Ishikawa (cell line): Measurements from ENCODE around the gene CCT2.

Experiments used
- CEBPB ChIP-seq: IDR thresholded peaks from 2 replicates; pipeline ENCODE4 v1.6.1; 2012
- CREB1 ChIP-seq: IDR thresholded peaks from 2 replicates; pipeline ENCODE4 v1.6.1; 2012; ENCODE audit warnings: low read depth
- EGR1 ChIP-seq: IDR thresholded peaks from 2 replicates; pipeline ENCODE4 v1.6.1; 2012
- EP300 ChIP-seq: IDR thresholded peaks from 2 replicates; pipeline ENCODE4 v1.6.1; 2012; ENCODE audit warnings: borderline replicate concordance
- FOXM1 ChIP-seq: IDR thresholded peaks from 2 replicates; pipeline ENCODE4 v1.6.1; 2012; ENCODE audit warnings: low read depth, borderline replicate concordance
- NFIC ChIP-seq: IDR thresholded peaks from 2 replicates; pipeline ENCODE4 v1.6.1; 2012
- RAD21 ChIP-seq: IDR thresholded peaks from 2 replicates; pipeline ENCODE4 v1.6.1; 2012; ENCODE audit warnings: low read depth
- TAF1 ChIP-seq: IDR thresholded peaks from 2 replicates; pipeline ENCODE4 v1.6.1; 2012; ENCODE audit warnings: low read depth, mild to moderate bottlenecking
- TCF12 ChIP-seq: IDR thresholded peaks from 2 replicates; pipeline ENCODE4 v1.6.1; 2012; ENCODE audit warnings: low read depth
- TEAD4 ChIP-seq: IDR thresholded peaks from 2 replicates; pipeline ENCODE4 v1.6.1; 2012
- YY1 ChIP-seq: IDR thresholded peaks from 2 replicates; pipeline ENCODE4 v1.6.1; 2012; ENCODE audit warnings: low read depth
- ZBTB7A ChIP-seq: IDR thresholded peaks from 2 replicates; pipeline ENCODE4 v1.6.1; 2012; ENCODE audit warnings: low read depth
- TF ChIP-seq, protein P1 (sequence below): IDR thresholded peaks from 2 replicates; pipeline ENCODE4 v1.6.1; 2012
- TF ChIP-seq, protein P2 (sequence below): IDR thresholded peaks from 2 replicates; pipeline ENCODE4 v1.6.1; 2012; ENCODE audit warnings: low read depth, mild to moderate bottlenecking
- TF ChIP-seq, protein P3 (sequence below): IDR thresholded peaks from 2 replicates; pipeline ENCODE4 v1.6.1; 2012

Gene CCT2

DNA sequence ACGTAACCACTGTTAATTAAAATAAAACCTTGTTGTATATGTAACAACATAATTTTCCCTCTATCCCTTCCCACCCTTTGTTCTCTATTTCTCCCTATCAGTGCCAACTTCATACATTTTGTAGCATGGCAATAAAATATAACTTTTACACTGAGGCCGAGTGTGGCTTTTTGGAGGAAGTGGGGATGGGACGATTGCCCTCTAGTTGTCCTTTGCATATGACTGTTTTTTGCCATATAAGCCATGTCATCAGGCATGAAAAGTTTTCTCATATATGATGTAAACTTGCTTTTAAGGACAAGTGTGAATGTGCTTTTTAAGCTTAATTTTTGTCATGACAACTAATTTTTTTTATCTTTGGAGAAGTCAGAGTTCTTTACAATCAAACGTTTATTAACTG lies 6.2 kb upstream of the CCT2 start:
- TF ChIP-seq, protein P1, sequence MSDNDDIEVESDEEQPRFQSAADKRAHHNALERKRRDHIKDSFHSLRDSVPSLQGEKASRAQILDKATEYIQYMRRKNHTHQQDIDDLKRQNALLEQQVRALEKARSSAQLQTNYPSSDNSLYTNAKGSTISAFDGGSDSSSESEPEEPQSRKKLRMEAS, result no peak
- TF ChIP-seq CEBPB, result no peak
- no peak for TF ChIP-seq EGR1
- TF ChIP-seq CREB1, result no peak
- TF ChIP-seq, protein P2, sequence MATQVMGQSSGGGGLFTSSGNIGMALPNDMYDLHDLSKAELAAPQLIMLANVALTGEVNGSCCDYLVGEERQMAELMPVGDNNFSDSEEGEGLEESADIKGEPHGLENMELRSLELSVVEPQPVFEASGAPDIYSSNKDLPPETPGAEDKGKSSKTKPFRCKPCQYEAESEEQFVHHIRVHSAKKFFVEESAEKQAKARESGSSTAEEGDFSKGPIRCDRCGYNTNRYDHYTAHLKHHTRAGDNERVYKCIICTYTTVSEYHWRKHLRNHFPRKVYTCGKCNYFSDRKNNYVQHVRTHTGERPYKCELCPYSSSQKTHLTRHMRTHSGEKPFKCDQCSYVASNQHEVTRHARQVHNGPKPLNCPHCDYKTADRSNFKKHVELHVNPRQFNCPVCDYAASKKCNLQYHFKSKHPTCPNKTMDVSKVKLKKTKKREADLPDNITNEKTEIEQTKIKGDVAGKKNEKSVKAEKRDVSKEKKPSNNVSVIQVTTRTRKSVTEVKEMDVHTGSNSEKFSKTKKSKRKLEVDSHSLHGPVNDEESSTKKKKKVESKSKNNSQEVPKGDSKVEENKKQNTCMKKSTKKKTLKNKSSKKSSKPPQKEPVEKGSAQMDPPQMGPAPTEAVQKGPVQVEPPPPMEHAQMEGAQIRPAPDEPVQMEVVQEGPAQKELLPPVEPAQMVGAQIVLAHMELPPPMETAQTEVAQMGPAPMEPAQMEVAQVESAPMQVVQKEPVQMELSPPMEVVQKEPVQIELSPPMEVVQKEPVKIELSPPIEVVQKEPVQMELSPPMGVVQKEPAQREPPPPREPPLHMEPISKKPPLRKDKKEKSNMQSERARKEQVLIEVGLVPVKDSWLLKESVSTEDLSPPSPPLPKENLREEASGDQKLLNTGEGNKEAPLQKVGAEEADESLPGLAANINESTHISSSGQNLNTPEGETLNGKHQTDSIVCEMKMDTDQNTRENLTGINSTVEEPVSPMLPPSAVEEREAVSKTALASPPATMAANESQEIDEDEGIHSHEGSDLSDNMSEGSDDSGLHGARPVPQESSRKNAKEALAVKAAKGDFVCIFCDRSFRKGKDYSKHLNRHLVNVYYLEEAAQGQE, result no peak
- no peak for TF ChIP-seq YY1
- no peak for TF ChIP-seq RAD21
- no peak for TF ChIP-seq TEAD4
- TF ChIP-seq ZBTB7A, result no peak
- no peak for TF ChIP-seq TAF1
- TF ChIP-seq, protein P3, sequence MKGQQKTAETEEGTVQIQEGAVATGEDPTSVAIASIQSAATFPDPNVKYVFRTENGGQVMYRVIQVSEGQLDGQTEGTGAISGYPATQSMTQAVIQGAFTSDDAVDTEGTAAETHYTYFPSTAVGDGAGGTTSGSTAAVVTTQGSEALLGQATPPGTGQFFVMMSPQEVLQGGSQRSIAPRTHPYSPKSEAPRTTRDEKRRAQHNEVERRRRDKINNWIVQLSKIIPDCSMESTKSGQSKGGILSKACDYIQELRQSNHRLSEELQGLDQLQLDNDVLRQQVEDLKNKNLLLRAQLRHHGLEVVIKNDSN, result no peak
- TF ChIP-seq NFIC, result no peak
- TF ChIP-seq TCF12, result no peak
- TF ChIP-seq FOXM1, result no peak
- no peak for TF ChIP-seq EP300

DNA sequence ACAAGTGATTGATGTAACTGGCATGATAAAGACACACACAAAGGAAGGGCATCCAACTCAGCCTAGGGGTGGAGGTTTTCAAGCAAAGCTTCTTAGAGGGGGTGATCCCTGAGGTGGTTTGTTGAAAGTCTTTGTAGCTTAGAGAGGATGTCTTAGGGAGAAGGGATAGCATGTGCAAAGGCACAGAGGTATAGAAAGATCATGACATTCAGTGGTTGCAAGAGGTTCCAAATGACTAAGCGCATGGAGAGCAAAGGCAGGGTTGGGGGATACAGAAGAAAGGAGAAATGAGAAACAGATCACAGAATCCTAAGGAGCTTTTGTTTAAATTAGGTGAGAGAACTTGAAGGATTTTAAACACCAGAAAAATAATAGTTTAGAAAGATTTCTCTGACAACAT lies 5.2 kb upstream of the CCT2 start:
- TF ChIP-seq RAD21, result no peak
- TF ChIP-seq EGR1, result no peak

DNA sequence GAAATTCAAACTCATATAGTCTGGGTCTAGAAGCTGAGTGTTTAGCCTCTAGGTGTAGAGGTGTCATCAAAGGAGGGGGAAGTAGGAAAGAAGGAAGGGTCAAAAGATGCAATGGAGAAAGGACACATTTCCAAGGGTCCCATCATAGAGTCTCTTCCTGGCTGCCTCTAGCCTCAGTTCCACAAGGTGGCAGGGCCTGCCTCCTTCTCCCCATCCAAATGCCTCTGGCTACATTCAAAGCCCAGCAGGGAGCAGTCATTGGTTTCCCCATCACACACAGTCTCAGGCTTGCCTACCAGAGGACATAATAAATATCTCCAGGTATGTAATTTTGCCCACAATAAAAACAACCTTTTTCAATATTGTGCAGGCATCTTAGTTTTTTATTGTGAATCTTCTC lies 2.1 kb upstream of the CCT2 start:
- TF ChIP-seq RAD21, result peak; percentile 36; the same call in 1 of the 2 replicates
- no peak for TF ChIP-seq TCF12

DNA sequence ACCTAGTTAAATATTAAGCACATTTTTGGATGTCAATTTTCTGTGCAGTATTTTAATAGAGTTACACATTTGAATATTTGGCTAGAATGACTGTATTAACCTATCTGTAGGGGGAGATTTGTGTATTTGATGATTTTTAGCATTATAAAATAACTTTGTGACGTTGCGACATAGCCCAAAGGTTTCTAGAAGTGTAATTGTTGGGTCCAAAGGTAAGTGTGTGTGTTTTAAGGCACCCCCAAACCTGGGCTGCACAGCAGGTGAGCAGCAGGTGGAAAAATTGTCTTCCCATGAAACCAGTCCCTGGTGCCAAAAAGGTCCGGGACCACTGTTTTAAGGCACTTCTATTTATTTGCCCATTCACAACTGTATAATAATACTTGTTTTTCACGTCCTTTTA lies 3.3 kb downstream of the CCT2 start:
- TF ChIP-seq RAD21 (no peak), NFIC (no peak), CREB1 (no peak)

DNA sequence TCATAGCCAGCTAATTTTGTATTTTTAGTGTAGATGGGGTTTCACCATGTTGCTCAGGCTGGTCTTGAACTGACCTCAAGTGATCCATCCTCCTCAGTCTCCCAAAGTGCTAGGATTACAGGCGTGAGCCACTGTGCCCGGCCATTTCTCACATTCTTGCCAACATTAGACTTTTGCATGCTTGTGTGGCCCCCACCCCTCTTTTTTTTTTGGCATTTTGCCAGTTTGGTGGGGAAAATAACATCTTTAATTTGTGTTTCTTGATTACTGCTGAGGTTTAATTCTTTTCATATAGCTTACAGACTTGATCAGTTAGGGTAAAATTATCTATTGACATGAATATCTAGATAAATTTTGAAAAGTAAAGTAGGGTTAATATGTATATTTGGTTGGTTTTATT lies 3.8 kb downstream of the CCT2 start:
- TF ChIP-seq EGR1 (no peak), NFIC (peak; percentile 81)

DNA sequence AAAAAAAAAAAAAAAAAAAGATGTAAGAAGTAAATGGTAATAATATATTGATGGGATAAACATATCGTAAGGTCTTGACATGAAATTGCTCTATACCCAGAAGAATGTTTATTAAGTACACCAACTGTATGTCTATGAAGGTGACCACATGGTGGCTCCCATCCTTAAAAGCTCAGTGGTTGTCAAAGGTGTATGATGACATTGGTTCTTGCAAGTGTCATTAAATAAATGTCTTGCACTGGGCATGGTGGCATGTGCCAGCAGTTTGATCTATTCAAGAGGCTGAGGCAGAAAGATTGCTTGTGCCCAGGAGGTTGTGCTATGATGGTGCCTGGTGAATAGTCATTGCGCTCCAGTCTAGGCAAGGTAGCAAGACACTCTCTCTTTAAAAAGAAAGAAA lies 10.4 kb downstream of the CCT2 start:
- TF ChIP-seq NFIC (no peak), YY1 (no peak), TCF12 (no peak), EGR1 (no peak), CEBPB (no peak)

DNA sequence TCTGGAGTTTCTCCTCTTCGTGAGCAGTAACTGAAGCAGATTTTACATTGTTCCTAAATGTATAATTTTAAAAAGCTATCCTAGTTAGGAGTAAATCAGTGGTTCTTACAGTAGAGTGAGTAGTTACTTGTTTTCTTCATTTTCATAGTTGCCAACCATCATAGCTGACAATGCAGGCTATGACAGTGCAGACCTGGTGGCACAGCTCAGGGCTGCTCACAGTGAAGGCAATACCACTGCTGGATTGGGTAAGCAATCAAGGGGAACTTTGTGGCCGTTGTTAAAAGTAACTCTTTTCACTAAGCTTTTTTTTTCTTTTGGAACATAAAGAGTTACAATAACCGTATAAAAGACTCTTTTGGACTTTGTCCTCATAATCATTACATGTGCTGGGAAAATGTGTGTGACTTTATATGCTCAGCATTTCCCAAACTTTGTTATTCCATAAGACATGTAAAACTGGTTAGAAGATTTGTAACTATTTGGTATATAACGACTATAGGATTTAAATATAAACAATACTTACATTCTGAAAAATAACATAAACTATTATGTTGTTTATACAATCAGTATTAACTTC lies 13.0 kb downstream of the CCT2 start:
- TF ChIP-seq TCF12 (no peak), TAF1 (no peak), EGR1 (no peak), ZBTB7A (no peak)
- TF ChIP-seq, protein P3, result no peak

DNA sequence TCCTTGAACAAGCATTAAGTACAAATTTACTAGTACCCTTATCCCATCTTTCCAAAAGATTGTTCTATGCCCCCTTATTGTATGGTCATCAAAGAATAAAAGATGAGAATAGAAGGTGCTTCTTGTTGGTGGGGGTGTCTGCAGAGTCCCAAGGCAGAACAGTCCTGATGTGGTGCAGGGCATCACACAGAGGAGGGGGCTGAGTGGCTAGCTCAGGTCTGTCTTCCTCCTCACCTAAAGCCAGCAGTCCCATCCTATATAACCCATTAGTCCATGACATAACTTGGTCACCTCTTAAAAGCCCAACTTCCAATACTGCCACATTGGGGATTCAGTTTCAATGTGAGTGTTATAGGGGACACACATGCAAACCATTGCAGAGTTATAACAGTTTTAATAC lies 15.5 kb downstream of the CCT2 start:
- TF ChIP-seq TAF1, result no peak
- TF ChIP-seq, protein P2, result no peak
- TF ChIP-seq YY1, result no peak
